Retinal pigment epithelial cell (primary cell): Measurements from ENCODE around the gene MTRF1L.
A peak's percentile ranks its signal among the peaks of the same experiment; 100 is the strongest.
"Not testable (repeated sequence)": the region's sequence is repeated elsewhere in the genome, so short reads cannot be mapped to it uniquely, and the experiment has no call there.

Experiments
- DNase-seq: peaks from one replicate; pipeline ENCODE4 v3.0.0-alpha.2; 2010; ENCODE audit warnings: low read depth
- H3K4me3 ChIP-seq: 2 replicates; pipeline ENCODE4 v1.5.1; 2011; ENCODE audit warnings: mild to moderate bottlenecking, low read length, control low read depth, moderate library complexity
- CTCF ChIP-seq: conservative IDR thresholded peaks from 2 replicates; pipeline ENCODE4 v1.5.1; 2011; ENCODE audit warnings: low read depth, low read length, control low read depth, inconsistent platforms

MTRF1L gene

GRCh38 chr6:153003366-153003690 is 819 bp upstream of the MTRF1L start:
- no peak for TF ChIP-seq CTCF
- H3K4me3 ChIP-seq: peak overlapping the region; percentile 97

GRCh38 chr6:153001767-153002612 is 519 bp downstream of the MTRF1L start:
- TF ChIP-seq CTCF: no peak
- no peak for DNase-seq
- peak overlapping the region; percentile 97 for H3K4me3 ChIP-seq

More at GRCh38 chr6:153003366-153003690, 819 bp upstream of the MTRF1L start:
- DNase-seq: no peak

- DNase-seq, H3K4me3 ChIP-seq: not testable (repeated sequence)
Observed at GRCh38 chr6:153000790-153001189, 1.7 kb downstream of the MTRF1L start.

GRCh38 chr6:153000243-153000642 is 2.3 kb downstream of the MTRF1L start:
- no peak for DNase-seq
- no peak for TF ChIP-seq CTCF
- H3K4me3 ChIP-seq: no peak overlapping the region

- H3K4me3 ChIP-seq, DNase-seq: not testable (repeated sequence)
Observed at GRCh38 chr6:152999538-152999937, 3.0 kb downstream of the MTRF1L start.

- no peak for TF ChIP-seq CTCF
- no peak overlapping the region for H3K4me3 ChIP-seq
- DNase-seq: no peak
Observed at GRCh38 chr6:152993847-152994246, 8.7 kb downstream of the MTRF1L start.

- H3K4me3 ChIP-seq: no peak overlapping the region
- no peak for DNase-seq
- peak; percentile 17 for TF ChIP-seq CTCF
Observed at GRCh38 chr6:152993431-152993830, 9.1 kb downstream of the MTRF1L start.

GRCh38 chr6:152986978-152987377 is 15.5 kb downstream of the MTRF1L start:
- no peak for TF ChIP-seq CTCF
- DNase-seq: no peak
- H3K4me3 ChIP-seq: no peak overlapping the region

- H3K4me3 ChIP-seq, DNase-seq: not testable (repeated sequence)
Observed at GRCh38 chr6:152985300-152985699, 17.2 kb downstream of the MTRF1L start.
